ENCODE measurements around the gene MGAT3. TPM values are rescaled to one million over a fixed set of nuclear protein-coding genes. Genes with fewer than 3 reads are reported as not detected.

Gene MGAT3
- total RNA-seq, 1 donor from 2014 or later: 2.1 TPM

GRCh38 chr22:39493759-39494158, 36.9 kb downstream of the MGAT3 start:
- Histone ChIP-seq H3K4me1 (ENCODE audit: control insufficient read depth in 3 of 3, insufficient read depth in 3 of 3, low read length in 3 of 3) (peaks cover 9 to 24% (median 11%) of the 10 kb centered on the region in 3 donors), H3K27ac (ENCODE audit: low read depth, low read length) (no peak overlapping the region), H3K9me3 (ENCODE audit: control insufficient read depth in 3 of 3, low read length in 3 of 3) (no peaks in the 10 kb centered on the region), H3K9ac (ENCODE audit: low read depth in 1 of 3, low read length in 3 of 3) (no peak overlapping the region), H3K36me3 (ENCODE audit: control insufficient read depth in 3 of 3, insufficient read depth in 3 of 3, low read length in 3 of 3) (no peaks in the 10 kb centered on the region), H3K4me3 (ENCODE audit: low read length in 3 of 3) (no peak overlapping the region), H3K27me3 (ENCODE audit: control insufficient read depth in 3 of 3, insufficient read depth in 3 of 3, low read length in 3 of 3) (no peaks in the 10 kb centered on the region)

DNA sequence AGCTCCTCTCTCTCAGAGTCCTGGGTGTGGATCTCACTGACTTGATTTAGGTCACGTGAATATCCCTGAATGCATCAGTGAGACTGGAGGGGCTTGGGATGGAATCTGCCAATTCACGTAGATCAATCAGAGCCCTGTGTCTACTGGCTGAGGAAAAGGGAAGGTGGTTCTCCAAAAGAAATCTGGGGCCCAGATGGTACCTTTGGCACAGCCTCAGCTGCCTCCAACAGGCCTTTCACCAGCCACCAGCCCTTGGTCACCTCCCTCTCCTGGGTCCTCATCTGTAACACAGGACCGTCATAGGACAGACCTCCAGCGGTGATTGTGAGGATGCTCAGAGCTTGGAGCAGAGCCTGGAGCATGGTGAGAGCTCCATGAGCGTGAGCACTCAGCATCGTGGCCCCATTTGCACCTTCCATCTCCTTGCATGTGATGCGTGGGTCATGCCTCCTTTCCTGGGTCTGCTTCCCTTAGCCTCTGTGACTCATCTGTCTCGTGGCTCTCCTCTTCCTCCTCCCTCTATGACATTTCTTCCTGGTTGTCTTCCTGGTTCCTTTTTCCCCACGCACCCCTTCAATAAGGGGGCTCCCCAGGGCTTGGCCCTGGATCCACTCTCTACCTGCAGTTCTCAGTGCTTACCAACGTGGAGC, 37.8 kb downstream of the MGAT3 start:
- H3K4me1 ChIP-seq (ENCODE audit: control insufficient read depth in 3 of 3, insufficient read depth in 3 of 3, low read length in 3 of 3): peaks cover 10 to 21% (median 11%) of the 10 kb centered on the region in 3 donors
- H3K9ac ChIP-seq (ENCODE audit: low read depth in 1 of 3, low read length in 3 of 3): no peak overlapping the region
- no peaks in the 10 kb centered on the region for H3K9me3 ChIP-seq (ENCODE audit: control insufficient read depth in 3 of 3, low read length in 3 of 3)
- no peak overlapping the region for H3K27ac ChIP-seq (ENCODE audit: low read depth, low read length)
- no peaks in the 10 kb centered on the region for H3K36me3 ChIP-seq (ENCODE audit: control insufficient read depth in 3 of 3, insufficient read depth in 3 of 3, low read length in 3 of 3)
- no peaks in the 10 kb centered on the region for H3K27me3 ChIP-seq (ENCODE audit: control insufficient read depth in 3 of 3, insufficient read depth in 3 of 3, low read length in 3 of 3)
- H3K4me3 ChIP-seq (ENCODE audit: low read length in 3 of 3): no peak overlapping the region

DNA sequence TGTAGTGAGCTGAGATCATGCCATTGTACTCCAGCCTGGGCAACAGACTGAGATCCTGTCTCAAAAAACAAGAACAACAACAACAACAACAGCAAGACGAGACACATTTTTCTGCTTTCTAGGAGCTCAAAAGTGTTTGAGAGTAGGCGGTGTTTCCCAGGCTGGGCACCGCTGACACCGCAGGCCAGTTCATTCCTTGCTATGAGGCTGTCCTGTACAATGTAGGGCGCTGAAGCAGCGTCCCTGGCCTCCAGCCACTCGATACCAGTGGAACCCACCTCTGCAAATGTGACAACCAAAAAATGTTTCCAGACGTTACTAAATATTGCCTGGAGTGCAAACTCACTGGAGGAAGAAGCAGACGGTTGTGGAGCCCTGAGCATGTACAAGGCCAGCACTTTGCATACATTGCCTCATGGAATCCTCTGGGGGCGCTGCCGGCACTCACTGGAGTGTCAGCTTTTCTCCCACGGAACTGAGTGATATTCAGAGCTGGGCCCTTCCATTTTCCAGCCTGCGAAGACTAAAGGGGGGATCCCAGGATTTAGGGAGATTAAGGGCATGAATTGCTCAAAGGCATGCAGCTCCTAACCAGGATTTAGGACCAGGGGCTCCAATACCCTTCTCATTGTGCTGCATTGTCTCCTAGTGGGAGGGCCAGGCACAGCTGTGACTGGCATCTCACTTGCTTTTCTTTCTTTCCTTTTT, 39.5 kb downstream of the MGAT3 start:
- H3K4me1 ChIP-seq (ENCODE audit: control insufficient read depth in 3 of 3, insufficient read depth in 3 of 3, low read length in 3 of 3): peaks cover 10 to 18% (median 14%) of the 10 kb centered on the region in 3 donors
- no peaks in the 10 kb centered on the region for H3K36me3 ChIP-seq (ENCODE audit: control insufficient read depth in 3 of 3, insufficient read depth in 3 of 3, low read length in 3 of 3)
- H3K9me3 ChIP-seq (ENCODE audit: control insufficient read depth in 3 of 3, low read length in 3 of 3): no peaks in the 10 kb centered on the region
- H3K9ac ChIP-seq (ENCODE audit: low read depth in 1 of 3, low read length in 3 of 3): peak overlapping the region in 1 of 3 donors; percentile 40
- H3K4me3 ChIP-seq (ENCODE audit: low read length in 3 of 3): no peak overlapping the region
- peak overlapping the region; percentile 33 for H3K27ac ChIP-seq (ENCODE audit: low read depth, low read length)
- H3K27me3 ChIP-seq (ENCODE audit: control insufficient read depth in 3 of 3, insufficient read depth in 3 of 3, low read length in 3 of 3): no peaks in the 10 kb centered on the region

DNA sequence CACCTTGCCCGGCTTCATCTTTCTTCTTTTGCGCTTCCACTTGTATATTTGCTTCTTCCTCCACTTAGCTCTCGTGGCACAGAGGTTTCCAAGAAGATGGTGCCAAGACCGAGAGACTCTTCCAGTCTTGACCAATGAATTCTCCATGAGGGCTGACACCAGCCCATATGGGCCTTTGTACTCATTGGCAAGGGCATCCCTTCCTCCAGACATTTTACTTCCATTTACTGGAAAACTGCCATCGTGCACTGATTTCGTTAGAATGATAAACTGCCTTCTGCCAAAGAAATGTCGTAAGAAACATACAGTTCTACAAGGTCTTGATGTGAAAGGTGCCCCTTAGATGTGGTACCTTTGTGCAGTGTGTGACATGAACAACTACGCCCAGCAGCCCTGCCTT, 40.6 kb downstream of the MGAT3 start:
- peaks cover 17 to 24% (median 21%) of the 10 kb centered on the region in 3 donors for H3K4me1 ChIP-seq (ENCODE audit: control insufficient read depth in 3 of 3, insufficient read depth in 3 of 3, low read length in 3 of 3)
- H3K9ac ChIP-seq (ENCODE audit: low read depth in 1 of 3, low read length in 3 of 3): no peak overlapping the region
- H3K4me3 ChIP-seq (ENCODE audit: low read length in 3 of 3): no peak overlapping the region
- H3K27ac ChIP-seq (ENCODE audit: low read depth, low read length): peak overlapping the region; percentile 66
- H3K27me3 ChIP-seq (ENCODE audit: control insufficient read depth in 3 of 3, insufficient read depth in 3 of 3, low read length in 3 of 3): no peaks in the 10 kb centered on the region
- no peaks in the 10 kb centered on the region for H3K9me3 ChIP-seq (ENCODE audit: control insufficient read depth in 3 of 3, low read length in 3 of 3)
- no peaks in the 10 kb centered on the region for H3K36me3 ChIP-seq (ENCODE audit: control insufficient read depth in 3 of 3, insufficient read depth in 3 of 3, low read length in 3 of 3)

GRCh38 chr22:39498368-39498767, 41.6 kb downstream of the MGAT3 start:
- H3K4me1 ChIP-seq (ENCODE audit: control insufficient read depth in 3 of 3, insufficient read depth in 3 of 3, low read length in 3 of 3): peaks cover 22 to 30% (median 28%) of the 10 kb centered on the region in 3 donors
- H3K4me3 ChIP-seq (ENCODE audit: low read length in 3 of 3): no peak overlapping the region
- H3K27me3 ChIP-seq (ENCODE audit: control insufficient read depth in 3 of 3, insufficient read depth in 3 of 3, low read length in 3 of 3): no peaks in the 10 kb centered on the region
- no peaks in the 10 kb centered on the region for H3K36me3 ChIP-seq (ENCODE audit: control insufficient read depth in 3 of 3, insufficient read depth in 3 of 3, low read length in 3 of 3)
- no peak overlapping the region for H3K9ac ChIP-seq (ENCODE audit: low read depth in 1 of 3, low read length in 3 of 3)
- no peaks in the 10 kb centered on the region for H3K9me3 ChIP-seq (ENCODE audit: control insufficient read depth in 3 of 3, low read length in 3 of 3)
- H3K27ac ChIP-seq (ENCODE audit: low read depth, low read length): peak overlapping the region; percentile 66

DNA sequence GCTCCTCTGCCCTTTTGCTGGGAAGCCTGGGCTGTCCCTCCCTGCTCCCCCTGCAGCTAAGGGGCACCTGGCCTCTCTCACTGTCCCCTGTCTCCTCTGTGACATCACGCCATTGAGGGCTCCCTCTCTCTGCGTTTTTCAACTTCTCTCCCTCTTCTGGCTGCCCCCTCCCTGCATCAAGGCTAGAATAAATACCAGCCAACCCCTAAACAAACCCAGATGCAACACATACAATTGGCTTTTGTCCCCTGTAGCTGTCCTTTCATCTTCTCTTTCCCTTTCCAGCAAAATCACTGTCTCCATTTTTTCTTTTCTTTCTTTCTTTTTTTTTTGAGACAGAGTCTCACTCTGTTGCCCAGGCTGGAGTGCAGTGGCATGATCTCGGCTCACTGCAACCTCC, 42.0 kb downstream of the MGAT3 start:
- H3K9ac ChIP-seq (ENCODE audit: low read depth in 1 of 3, low read length in 3 of 3): no peak overlapping the region
- H3K4me1 ChIP-seq (ENCODE audit: control insufficient read depth in 3 of 3, insufficient read depth in 3 of 3, low read length in 3 of 3): peaks cover 27 to 33% (median 33%) of the 10 kb centered on the region in 3 donors
- H3K9me3 ChIP-seq (ENCODE audit: control insufficient read depth in 3 of 3, low read length in 3 of 3): no peaks in the 10 kb centered on the region
- H3K36me3 ChIP-seq (ENCODE audit: control insufficient read depth in 3 of 3, insufficient read depth in 3 of 3, low read length in 3 of 3): peaks cover 0 to 2% (median 0%) of the 10 kb centered on the region in 3 donors
- H3K4me3 ChIP-seq (ENCODE audit: low read length in 3 of 3): no peak overlapping the region
- H3K27me3 ChIP-seq (ENCODE audit: control insufficient read depth in 3 of 3, insufficient read depth in 3 of 3, low read length in 3 of 3): no peaks in the 10 kb centered on the region
- H3K27ac ChIP-seq (ENCODE audit: low read depth, low read length): peak overlapping the region; percentile 55

GRCh38 chr22:39500101-39500500, 43.3 kb downstream of the MGAT3 start:
- Histone ChIP-seq H3K4me1 (ENCODE audit: control insufficient read depth in 3 of 3, insufficient read depth in 3 of 3, low read length in 3 of 3) (peaks cover 30 to 41% (median 37%) of the 10 kb centered on the region in 3 donors), H3K9me3 (ENCODE audit: control insufficient read depth in 3 of 3, low read length in 3 of 3) (no peaks in the 10 kb centered on the region)

GRCh38 chr22:39501644-39502108, 44.9 kb downstream of the MGAT3 start:
- H3K9me3 ChIP-seq (ENCODE audit: control insufficient read depth in 3 of 3, low read length in 3 of 3): no peaks in the 10 kb centered on the region
- peaks cover 24 to 29% (median 26%) of the 10 kb centered on the region in 3 donors for H3K36me3 ChIP-seq (ENCODE audit: control insufficient read depth in 3 of 3, insufficient read depth in 3 of 3, low read length in 3 of 3)
- H3K4me3 ChIP-seq (ENCODE audit: low read length in 3 of 3): peak overlapping the region; percentile 91 to 94 (median 92)
- H3K9ac ChIP-seq (ENCODE audit: low read depth in 1 of 3, low read length in 3 of 3): peak overlapping the region; percentile 90 to 91 (median 91)
- H3K4me1 ChIP-seq (ENCODE audit: control insufficient read depth in 3 of 3, insufficient read depth in 3 of 3, low read length in 3 of 3): peaks cover 28 to 39% (median 37%) of the 10 kb centered on the region in 3 donors
- H3K27ac ChIP-seq (ENCODE audit: low read depth, low read length): peak overlapping the region; percentile 94
- H3K27me3 ChIP-seq (ENCODE audit: control insufficient read depth in 3 of 3, insufficient read depth in 3 of 3, low read length in 3 of 3): no peaks in the 10 kb centered on the region

More at GRCh38 chr22:39500101-39500500, 43.3 kb downstream of the MGAT3 start:
- peak overlapping the region; percentile 94 for H3K27ac ChIP-seq (ENCODE audit: low read depth, low read length)
- H3K4me3 ChIP-seq (ENCODE audit: low read length in 3 of 3): no peak overlapping the region
- no peaks in the 10 kb centered on the region for H3K27me3 ChIP-seq (ENCODE audit: control insufficient read depth in 3 of 3, insufficient read depth in 3 of 3, low read length in 3 of 3)
- no peak overlapping the region for H3K9ac ChIP-seq (ENCODE audit: low read depth in 1 of 3, low read length in 3 of 3)
- H3K36me3 ChIP-seq (ENCODE audit: control insufficient read depth in 3 of 3, insufficient read depth in 3 of 3, low read length in 3 of 3): peaks cover 10 to 13% (median 11%) of the 10 kb centered on the region in 3 donors

DNA sequence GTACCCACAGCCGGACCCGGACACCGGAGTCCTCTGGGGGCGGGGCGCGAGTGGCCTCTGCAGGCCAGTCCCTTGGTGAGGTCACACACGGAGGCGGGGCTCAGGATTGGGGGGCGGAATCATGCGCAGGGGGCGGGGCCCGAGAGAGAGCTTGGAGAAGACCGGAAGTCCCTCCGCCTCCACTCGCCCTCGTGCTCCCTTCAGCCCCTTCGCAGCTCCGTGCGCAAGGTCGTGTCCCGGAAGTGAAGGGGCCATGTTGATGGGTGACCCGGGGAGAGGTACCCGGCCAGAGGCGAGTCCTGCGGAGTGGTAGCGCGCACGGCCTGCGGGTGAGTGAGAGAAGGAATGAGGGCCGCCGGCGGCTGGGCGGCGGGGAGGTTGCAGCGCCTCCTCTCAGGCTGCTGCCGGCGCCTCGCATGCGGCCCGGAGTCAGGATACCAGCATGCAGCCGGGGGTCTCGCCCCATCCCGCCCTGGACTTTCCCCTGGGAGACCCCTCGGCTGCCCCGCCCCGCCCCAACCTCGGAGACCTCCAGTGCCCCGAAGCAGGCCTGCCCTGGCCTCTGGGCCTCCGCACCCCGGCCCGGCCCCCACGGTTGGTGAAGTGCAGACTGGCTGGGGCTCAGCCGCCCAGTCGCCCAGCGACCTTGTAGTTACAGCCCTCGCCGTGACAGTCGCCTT, 45.4 kb downstream of the MGAT3 start, which contains the start of gene MIEF1:
TSS of gene MIEF1 (plus strand) at position 182 of the 680 bp plus-strand sequence. CDS start 9,005 bp downstream, outside the sequence.
- Histone ChIP-seq H3K4me1 (ENCODE audit: control insufficient read depth in 3 of 3, insufficient read depth in 3 of 3, low read length in 3 of 3) (peaks cover 28 to 38% (median 37%) of the 10 kb centered on the region in 3 donors), H3K36me3 (ENCODE audit: control insufficient read depth in 3 of 3, insufficient read depth in 3 of 3, low read length in 3 of 3) (peaks cover 29 to 33% (median 32%) of the 10 kb centered on the region in 3 donors), H3K27ac (ENCODE audit: low read depth, low read length) (peak within 1 kb of the TSS; percentile 94), H3K27me3 (ENCODE audit: control insufficient read depth in 3 of 3, insufficient read depth in 3 of 3, low read length in 3 of 3) (no peaks in the 10 kb centered on the region), H3K9me3 (ENCODE audit: control insufficient read depth in 3 of 3, low read length in 3 of 3) (no peaks in the 10 kb centered on the region), H3K4me3 (ENCODE audit: low read length in 3 of 3) (peak within 1 kb of the TSS; percentile 91 to 94 (median 92)), H3K9ac (ENCODE audit: low read depth in 1 of 3, low read length in 3 of 3) (peak within 1 kb of the TSS; percentile 90 to 91 (median 91))
